Measurements from ENCODE around the gene IQGAP3.

The IQGAP3 gene

DNA sequence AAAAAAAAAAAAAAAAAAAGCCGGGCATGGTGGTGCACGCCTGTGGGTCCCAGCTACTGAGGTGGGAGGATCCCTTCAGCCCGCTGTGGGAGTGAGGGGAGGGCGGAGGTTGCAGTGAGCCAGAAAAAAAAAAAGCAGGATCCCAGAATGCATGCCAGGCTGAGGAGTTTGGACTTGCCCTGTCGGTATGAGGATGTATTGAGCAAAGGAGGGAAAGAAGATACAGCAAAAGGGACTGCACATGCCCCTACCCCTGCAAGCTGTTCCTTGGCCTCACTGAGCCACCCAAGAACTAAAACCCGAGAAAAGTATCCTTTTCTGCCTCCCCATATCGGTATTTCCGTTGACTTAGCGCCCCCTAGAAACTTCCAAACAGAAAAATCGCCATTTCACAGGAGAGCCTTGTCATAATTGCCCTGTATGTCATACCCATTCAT is 30.2 kb upstream of the IQGAP3 start:
- no peak overlapping the region for H3K9ac ChIP-seq (ENCODE audit: low read depth, low read length)

DNA sequence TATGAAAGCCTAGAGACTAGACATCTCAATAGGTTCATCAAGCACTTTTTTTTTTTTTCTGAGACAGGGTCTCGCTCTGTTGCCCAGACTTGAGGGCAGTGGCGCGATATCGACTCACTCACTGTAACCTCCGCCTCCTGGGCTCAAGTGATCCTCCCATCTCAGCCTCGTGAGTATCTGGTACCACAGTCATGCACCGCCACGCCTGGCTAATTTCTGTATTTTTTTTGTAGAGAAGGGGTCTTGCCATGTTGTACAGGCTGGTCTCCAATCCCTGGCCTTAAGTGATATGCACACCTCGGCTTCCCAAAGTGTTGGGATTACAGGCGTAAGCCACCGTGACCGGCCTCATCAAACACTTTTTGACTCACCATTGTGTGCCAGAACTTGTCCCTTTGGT is 29.5 kb upstream of the IQGAP3 start:
- H3K9ac ChIP-seq (ENCODE audit: low read depth, low read length), result no peak overlapping the region
- peaks cover 15% of the 10 kb centered on the region for H3K36me3 ChIP-seq (ENCODE audit: control insufficient read depth, insufficient read depth, low read length)
- no peaks in the 10 kb centered on the region for H3K27me3 ChIP-seq (ENCODE audit: control insufficient read depth, insufficient read depth, low read length)
- H3K4me1 ChIP-seq (ENCODE audit: control insufficient read depth, insufficient read depth, low read length), result no peaks in the 10 kb centered on the region
- H3K4me3 ChIP-seq (ENCODE audit: low read depth, low read length), result peak overlapping the region; percentile 95
- H3K9me3 ChIP-seq (ENCODE audit: control insufficient read depth, insufficient read depth, low read length), result no peaks in the 10 kb centered on the region

More for the DNA sequence above, 30.2 kb upstream of the IQGAP3 start:
- Histone ChIP-seq H3K9me3 (ENCODE audit: control insufficient read depth, insufficient read depth, low read length) (no peaks in the 10 kb centered on the region), H3K36me3 (ENCODE audit: control insufficient read depth, insufficient read depth, low read length) (peaks cover 8% of the 10 kb centered on the region), H3K27me3 (ENCODE audit: control insufficient read depth, insufficient read depth, low read length) (no peaks in the 10 kb centered on the region), H3K4me1 (ENCODE audit: control insufficient read depth, insufficient read depth, low read length) (no peaks in the 10 kb centered on the region), H3K4me3 (ENCODE audit: low read depth, low read length) (no peak overlapping the region)

DNA sequence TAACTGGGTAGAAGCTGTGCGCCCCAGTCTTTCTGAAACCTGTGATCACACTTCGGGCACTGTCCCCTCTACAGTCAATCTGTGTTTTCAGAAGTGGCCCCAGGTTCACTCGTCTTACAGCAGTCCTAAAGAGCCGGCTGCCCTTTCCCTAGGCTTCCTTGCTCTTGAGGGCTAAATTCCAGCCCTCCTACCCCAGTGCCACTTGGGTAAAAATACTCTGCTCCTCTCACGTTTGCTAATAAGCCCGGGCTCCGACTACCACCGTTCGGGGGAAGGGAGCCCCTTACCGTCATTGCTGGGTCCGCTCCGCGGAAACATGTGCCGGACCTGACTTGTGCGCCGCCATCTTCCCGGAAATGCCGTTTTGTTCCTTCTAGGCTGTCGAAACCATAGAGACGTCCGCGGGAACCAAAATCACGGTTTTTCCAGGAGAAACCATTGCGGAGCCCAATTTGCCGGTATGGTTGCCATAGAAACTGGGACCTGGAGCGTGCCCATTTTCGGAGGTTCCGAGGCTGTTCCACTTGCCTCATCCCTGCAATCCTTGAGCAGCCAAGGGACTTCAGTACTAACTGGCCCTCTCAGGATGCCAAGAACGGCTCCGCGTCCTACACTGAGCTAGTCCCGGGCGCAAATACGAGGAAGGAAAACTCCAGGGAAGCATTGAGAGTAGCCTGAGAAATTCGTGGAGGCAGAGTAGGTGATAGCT is 28.9 kb upstream of the IQGAP3 start, which contains the start of gene GPATCH4:
TSS of gene GPATCH4 (minus strand) at position 358 of the 709 bp plus-strand sequence.
- Histone ChIP-seq H3K4me3 (ENCODE audit: low read depth, low read length) (peak within 1 kb of the TSS; percentile 95), H3K9ac (ENCODE audit: low read depth, low read length) (peak within 1 kb of the TSS; percentile 90), H3K36me3 (ENCODE audit: control insufficient read depth, insufficient read depth, low read length) (peaks cover 18% of the 10 kb centered on the region), H3K9me3 (ENCODE audit: control insufficient read depth, insufficient read depth, low read length) (no peaks in the 10 kb centered on the region), H3K27me3 (ENCODE audit: control insufficient read depth, insufficient read depth, low read length) (no peaks in the 10 kb centered on the region), H3K4me1 (ENCODE audit: control insufficient read depth, insufficient read depth, low read length) (no peaks in the 10 kb centered on the region)

DNA sequence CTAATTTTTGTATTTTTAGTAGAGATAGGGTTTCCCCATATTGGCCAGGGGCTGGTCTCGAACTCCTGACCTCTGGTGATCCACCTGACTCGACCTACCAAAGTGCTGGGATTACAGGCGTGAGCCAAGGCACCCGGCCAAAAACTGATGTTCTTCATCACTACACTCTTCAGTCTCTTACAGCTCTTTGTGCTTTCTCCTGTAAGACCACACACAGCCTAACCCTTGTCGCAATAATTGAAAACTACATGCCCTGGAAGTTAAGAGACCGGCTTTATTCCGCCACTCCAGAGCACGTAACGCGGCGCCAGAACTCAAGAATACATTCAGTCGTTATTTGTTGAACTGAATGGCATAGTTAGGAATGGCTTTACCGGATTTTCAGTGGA is 28.4 kb upstream of the IQGAP3 start:
- no peaks in the 10 kb centered on the region for H3K9me3 ChIP-seq (ENCODE audit: control insufficient read depth, insufficient read depth, low read length)
- peak overlapping the region; percentile 90 for H3K9ac ChIP-seq (ENCODE audit: low read depth, low read length)
- H3K4me3 ChIP-seq (ENCODE audit: low read depth, low read length), result peak overlapping the region; percentile 95
- no peaks in the 10 kb centered on the region for H3K4me1 ChIP-seq (ENCODE audit: control insufficient read depth, insufficient read depth, low read length)
- no peaks in the 10 kb centered on the region for H3K27me3 ChIP-seq (ENCODE audit: control insufficient read depth, insufficient read depth, low read length)
- peaks cover 22% of the 10 kb centered on the region for H3K36me3 ChIP-seq (ENCODE audit: control insufficient read depth, insufficient read depth, low read length)

DNA sequence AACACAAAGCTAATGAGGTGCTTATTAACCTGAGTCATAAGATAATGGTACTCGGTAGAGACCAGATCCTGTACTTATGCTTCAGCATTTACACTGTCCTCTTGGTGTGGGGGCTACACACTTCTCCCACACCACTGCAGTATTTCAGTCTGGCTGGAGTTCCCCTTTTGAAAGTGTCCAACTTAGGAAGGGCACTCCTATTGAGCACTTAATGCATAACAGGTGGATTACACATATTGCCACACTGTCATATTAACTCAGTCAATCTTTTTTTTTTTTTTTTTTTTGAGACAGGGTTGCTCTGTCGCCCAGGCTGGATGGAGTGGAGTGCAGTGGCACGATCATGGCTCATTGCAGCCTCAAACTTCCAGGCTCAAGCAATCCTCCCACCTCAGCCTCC is 27.4 kb upstream of the IQGAP3 start:
- no peak overlapping the region for H3K9ac ChIP-seq (ENCODE audit: low read depth, low read length)
- no peak overlapping the region for H3K4me3 ChIP-seq (ENCODE audit: low read depth, low read length)
- H3K9me3 ChIP-seq (ENCODE audit: control insufficient read depth, insufficient read depth, low read length), result no peaks in the 10 kb centered on the region
- H3K4me1 ChIP-seq (ENCODE audit: control insufficient read depth, insufficient read depth, low read length), result no peaks in the 10 kb centered on the region
- H3K36me3 ChIP-seq (ENCODE audit: control insufficient read depth, insufficient read depth, low read length), result peaks cover 31% of the 10 kb centered on the region
- no peaks in the 10 kb centered on the region for H3K27me3 ChIP-seq (ENCODE audit: control insufficient read depth, insufficient read depth, low read length)

DNA sequence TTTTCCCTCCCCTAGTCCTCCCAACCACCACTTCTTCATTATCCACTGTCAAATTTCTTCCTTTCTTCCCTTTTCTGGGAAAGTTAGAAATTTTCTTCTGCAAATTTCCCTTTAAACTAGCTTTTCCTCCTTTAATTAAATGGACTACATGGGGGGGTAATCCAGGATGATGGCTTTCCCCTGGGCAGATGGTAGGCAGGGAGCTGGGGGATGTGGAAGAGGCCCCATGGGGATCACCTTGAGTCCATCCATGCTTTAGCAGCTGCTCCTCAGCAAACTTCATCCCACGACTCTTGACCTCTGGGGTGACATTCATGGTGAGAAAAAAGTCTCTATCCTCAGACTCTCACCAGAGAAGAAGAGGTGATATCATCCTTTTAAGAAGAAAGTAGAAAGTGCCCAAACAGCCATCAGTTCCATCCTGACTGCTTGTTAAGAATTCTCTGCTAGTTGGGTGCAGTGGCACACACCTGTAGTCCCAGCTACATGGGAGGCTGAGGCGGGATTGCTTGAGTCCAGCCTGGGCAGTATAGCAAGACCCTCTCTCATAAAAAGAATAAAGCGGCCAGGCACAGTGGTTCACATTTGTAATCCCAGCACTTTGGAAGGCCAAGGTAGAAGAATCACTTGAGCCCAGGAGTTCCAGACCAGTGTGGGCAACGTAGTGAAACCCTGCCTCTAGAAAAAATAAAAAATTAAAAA is 26.5 kb upstream of the IQGAP3 start:
- Histone ChIP-seq H3K4me3 (ENCODE audit: low read depth, low read length) (no peak overlapping the region), H3K36me3 (ENCODE audit: control insufficient read depth, insufficient read depth, low read length) (peaks cover 38% of the 10 kb centered on the region), H3K9ac (ENCODE audit: low read depth, low read length) (no peak overlapping the region), H3K4me1 (ENCODE audit: control insufficient read depth, insufficient read depth, low read length) (no peaks in the 10 kb centered on the region), H3K9me3 (ENCODE audit: control insufficient read depth, insufficient read depth, low read length) (no peaks in the 10 kb centered on the region), H3K27me3 (ENCODE audit: control insufficient read depth, insufficient read depth, low read length) (no peaks in the 10 kb centered on the region)

DNA sequence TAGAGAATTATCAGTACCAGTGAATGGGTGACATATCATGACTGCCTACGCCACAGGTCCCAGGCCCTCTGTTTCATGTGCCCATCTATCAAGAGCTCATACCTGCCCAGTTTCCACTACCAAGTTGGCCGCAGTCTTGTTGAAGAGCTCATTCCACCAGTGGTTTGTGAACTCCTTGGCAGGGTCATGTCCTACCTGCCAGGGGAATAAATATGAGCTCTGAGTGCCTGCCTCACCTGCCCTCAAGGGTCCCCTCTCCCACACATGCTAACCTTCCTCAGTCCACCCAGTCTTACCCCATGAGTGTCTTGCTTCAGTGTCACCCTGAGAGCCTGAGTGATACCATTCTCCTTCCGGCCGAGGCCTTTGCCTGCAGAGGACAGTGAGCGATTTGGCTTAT is 25.8 kb upstream of the IQGAP3 start:
- H3K9ac ChIP-seq (ENCODE audit: low read depth, low read length), result no peak overlapping the region
- no peaks in the 10 kb centered on the region for H3K4me1 ChIP-seq (ENCODE audit: control insufficient read depth, insufficient read depth, low read length)
- H3K4me3 ChIP-seq (ENCODE audit: low read depth, low read length), result no peak overlapping the region
- H3K9me3 ChIP-seq (ENCODE audit: control insufficient read depth, insufficient read depth, low read length), result no peaks in the 10 kb centered on the region
- H3K36me3 ChIP-seq (ENCODE audit: control insufficient read depth, insufficient read depth, low read length), result peaks cover 44% of the 10 kb centered on the region
- H3K27me3 ChIP-seq (ENCODE audit: control insufficient read depth, insufficient read depth, low read length), result no peaks in the 10 kb centered on the region

DNA sequence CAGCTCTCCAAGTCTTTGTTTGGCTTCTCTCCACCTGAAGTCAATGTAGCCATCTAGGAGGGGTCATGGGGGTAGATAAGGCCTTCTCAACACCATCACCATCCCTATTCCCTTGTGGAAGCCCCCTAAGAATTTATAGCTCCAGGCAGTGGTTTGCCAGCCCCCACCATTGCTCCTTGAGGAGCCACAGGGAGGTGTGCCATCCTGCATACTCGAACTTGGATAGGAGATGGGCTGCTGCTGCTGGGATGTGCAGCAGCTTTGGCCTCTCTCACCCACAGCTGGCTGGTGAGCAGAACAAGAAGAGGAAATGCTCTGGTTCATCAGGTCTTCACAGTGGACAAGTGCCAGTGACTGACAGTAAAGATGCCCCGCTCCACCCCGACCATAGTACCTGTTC is 24.1 kb upstream of the IQGAP3 start:
- H3K4me3 ChIP-seq (ENCODE audit: low read depth, low read length), result no peak overlapping the region
- H3K9me3 ChIP-seq (ENCODE audit: control insufficient read depth, insufficient read depth, low read length), result no peaks in the 10 kb centered on the region
- H3K4me1 ChIP-seq (ENCODE audit: control insufficient read depth, insufficient read depth, low read length), result no peaks in the 10 kb centered on the region
- H3K27me3 ChIP-seq (ENCODE audit: control insufficient read depth, insufficient read depth, low read length), result no peaks in the 10 kb centered on the region
- peaks cover 48% of the 10 kb centered on the region for H3K36me3 ChIP-seq (ENCODE audit: control insufficient read depth, insufficient read depth, low read length)
- H3K9ac ChIP-seq (ENCODE audit: low read depth, low read length), result no peak overlapping the region

DNA sequence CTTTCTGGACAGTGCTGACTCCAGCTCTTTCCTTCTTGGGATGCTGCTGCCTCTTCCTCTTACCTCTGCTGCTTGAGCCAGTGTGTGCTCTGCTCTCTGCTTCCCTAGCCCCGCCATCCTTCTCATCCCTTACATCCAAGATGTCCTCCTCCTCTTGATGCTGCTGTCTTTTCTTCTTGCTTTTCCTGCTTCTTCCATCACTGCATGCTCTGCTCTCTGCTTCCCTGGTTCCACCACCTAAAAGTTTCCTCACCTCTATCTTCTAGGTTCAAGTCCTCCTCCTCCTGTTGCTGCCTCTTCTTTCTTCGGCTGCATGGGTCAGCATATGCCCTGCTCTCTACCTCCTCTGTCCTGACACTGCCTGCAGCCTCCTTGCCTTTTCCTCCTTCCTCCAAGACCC is 22.7 kb upstream of the IQGAP3 start:
- H3K4me1 ChIP-seq (ENCODE audit: control insufficient read depth, insufficient read depth, low read length), result no peaks in the 10 kb centered on the region
- peaks cover 48% of the 10 kb centered on the region for H3K36me3 ChIP-seq (ENCODE audit: control insufficient read depth, insufficient read depth, low read length)
- H3K27me3 ChIP-seq (ENCODE audit: control insufficient read depth, insufficient read depth, low read length), result no peaks in the 10 kb centered on the region

DNA sequence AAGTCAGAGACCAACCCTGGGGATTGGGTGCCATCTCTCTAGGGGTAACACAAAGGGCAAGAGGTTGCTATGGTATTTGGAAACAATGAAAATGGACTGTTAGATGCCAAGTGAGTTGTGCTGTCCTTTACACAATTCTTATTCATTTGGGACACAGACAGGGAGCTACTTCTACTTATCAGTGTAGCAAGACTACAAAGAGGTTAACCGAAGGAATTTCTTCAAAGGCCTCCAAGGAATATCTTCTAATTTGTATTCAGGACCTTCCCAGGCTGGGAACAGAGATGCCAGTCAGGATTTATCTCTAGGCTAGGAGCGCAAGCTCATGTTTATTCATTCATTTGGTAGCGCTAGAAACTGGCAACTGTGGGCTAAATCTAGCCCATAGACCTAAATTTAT is 21.8 kb upstream of the IQGAP3 start:
- Histone ChIP-seq H3K9ac (ENCODE audit: low read depth, low read length) (no peak overlapping the region), H3K36me3 (ENCODE audit: control insufficient read depth, insufficient read depth, low read length) (peaks cover 48% of the 10 kb centered on the region), H3K27me3 (ENCODE audit: control insufficient read depth, insufficient read depth, low read length) (no peaks in the 10 kb centered on the region), H3K4me1 (ENCODE audit: control insufficient read depth, insufficient read depth, low read length) (no peaks in the 10 kb centered on the region), H3K9me3 (ENCODE audit: control insufficient read depth, insufficient read depth, low read length) (no peaks in the 10 kb centered on the region), H3K4me3 (ENCODE audit: low read depth, low read length) (no peak overlapping the region)

More for the DNA sequence above, 22.7 kb upstream of the IQGAP3 start:
- Histone ChIP-seq H3K4me3 (ENCODE audit: low read depth, low read length) (no peak overlapping the region), H3K9me3 (ENCODE audit: control insufficient read depth, insufficient read depth, low read length) (no peaks in the 10 kb centered on the region), H3K9ac (ENCODE audit: low read depth, low read length) (no peak overlapping the region)

DNA sequence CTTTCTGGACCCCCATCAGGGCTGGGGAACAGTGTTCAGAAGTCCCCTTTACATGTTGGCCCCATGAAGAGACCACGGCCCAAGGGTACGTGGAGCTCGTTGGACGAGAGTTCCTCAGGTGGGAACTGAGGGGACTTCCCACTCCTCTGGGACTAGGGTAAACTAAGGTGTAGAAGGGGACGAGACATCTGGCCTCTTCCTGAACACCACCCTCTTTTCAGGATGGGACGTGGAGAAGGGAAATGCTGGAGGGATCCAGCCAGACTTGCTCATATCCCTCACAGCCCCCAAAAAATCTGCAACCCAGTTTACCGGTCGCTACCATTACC is 21.3 kb upstream of the IQGAP3 start:
- Histone ChIP-seq H3K27me3 (ENCODE audit: control insufficient read depth, insufficient read depth, low read length) (no peaks in the 10 kb centered on the region), H3K9me3 (ENCODE audit: control insufficient read depth, insufficient read depth, low read length) (no peaks in the 10 kb centered on the region), H3K4me1 (ENCODE audit: control insufficient read depth, insufficient read depth, low read length) (no peaks in the 10 kb centered on the region), H3K4me3 (ENCODE audit: low read depth, low read length) (no peak overlapping the region), H3K36me3 (ENCODE audit: control insufficient read depth, insufficient read depth, low read length) (peaks cover 48% of the 10 kb centered on the region), H3K9ac (ENCODE audit: low read depth, low read length) (no peak overlapping the region)

All from iPS-15b (cell line).